Activated CD8-positive, alpha-beta memory T cell treated with anti-CD3 and anti-CD28 coated beads for 36 hours (primary cell): ENCODE measurements around the gene P2RY1. TPM values are rescaled to one million over a fixed set of nuclear protein-coding genes. Genes with fewer than 3 reads are reported as not detected.

Experiments
- CTCF ChIA-PET: fragments of 350-600 bp; sonication (Branson Sonifier 250); formaldehyde crosslinking; loops from one replicate; lab custom pipeline; 2021; ENCODE audit warnings: antibody characterized with exemption; lab: Charles Lee
- POLR2A ChIA-PET: fragments of 350-600 bp; sonication (Branson Sonifier 250); formaldehyde crosslinking; loops from one replicate; lab custom pipeline; 2021; ENCODE audit warnings: antibody characterized with exemption; lab: Charles Lee
- total RNA-seq, 2 experiments: library from RNA; stranded (reverse); gene quantifications; one replicate each; pipeline ENCODE4 v1.2.3, GENCODE V29; 2021

Gene P2RY1
- total RNA-seq, 2 experiments from 2014 or later = 0.38 to 0.48 TPM

DNA sequence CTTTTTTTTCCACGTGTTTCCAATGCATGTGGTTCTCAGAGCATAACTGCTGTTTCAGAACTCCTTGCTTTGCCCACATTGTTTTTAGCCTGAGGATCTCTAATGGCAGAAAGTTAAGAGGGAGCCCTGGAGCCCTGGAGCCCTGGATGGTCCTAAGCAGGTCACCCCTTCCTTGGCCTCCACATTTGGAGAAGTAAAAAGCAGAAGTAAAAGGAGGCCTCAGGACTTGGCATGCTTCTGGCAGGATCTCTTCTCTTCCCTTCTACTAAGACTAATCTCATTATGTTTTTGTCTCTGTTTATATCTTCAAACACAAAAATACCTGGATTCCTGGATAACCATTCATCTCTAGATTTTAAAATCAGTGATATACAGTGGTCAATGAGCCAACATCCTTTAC is 50.1 kb downstream of the P2RY1 start:
- POLR2A ChIA-PET = no interaction called here
- CTCF ChIA-PET = no interaction called here
